ENCODE results near the gene MMP12. TPM values are rescaled to one million over a fixed set of nuclear protein-coding genes. Genes with fewer than 3 reads are reported as not detected.

The MMP12 gene
- total RNA-seq, 1 experiment from 2014 or later, result not detected

DNA sequence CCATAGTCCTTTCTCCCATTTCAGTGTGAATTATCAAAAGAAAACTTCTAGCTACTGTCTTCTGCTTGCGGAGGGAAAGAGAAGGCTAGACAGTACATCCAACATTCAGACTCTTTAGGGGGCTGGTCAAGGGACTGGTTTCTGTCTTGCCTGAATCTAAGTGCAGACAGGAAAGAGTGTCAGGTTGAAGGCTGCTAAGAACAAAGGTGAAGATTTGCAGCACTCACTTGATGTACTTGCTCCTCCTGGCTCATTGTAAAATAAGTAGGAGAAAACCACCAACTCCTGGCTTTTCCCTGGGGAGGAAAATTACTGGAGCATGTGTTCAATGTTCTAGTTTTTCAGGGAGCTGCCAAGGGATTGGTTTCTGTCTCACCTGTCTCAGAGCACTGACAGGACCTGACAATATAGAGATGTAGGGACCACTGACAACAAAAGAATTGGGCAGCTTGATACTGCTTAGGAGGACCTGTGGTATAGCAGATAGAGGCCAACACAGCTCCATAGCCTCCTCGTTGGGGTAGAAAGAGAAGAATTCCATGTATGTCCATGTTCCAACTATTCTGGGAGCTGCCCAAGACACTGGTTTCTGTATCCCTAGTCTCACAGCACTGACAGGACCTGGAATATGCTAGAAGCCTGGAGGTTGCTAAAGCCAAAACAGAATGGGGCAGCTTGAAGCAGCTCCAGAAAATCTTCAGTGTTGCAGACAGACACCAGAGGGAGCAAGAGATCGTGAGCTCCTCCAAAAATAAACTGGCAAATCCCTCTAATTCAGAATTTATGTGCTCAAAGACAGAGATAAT, 39.7 kb upstream of the MMP12 start:
- H2BK120ac ChIP-seq (ENCODE audit: low read depth, low read length, poor library complexity, severe bottlenecking), result no peak overlapping the region
- no peak overlapping the region for H3K14ac ChIP-seq (ENCODE audit: insufficient read depth, low read length)
- H3K4me2 ChIP-seq (ENCODE audit: insufficient read depth, insufficient read length, low read length), result no peak overlapping the region
- H3K23me2 ChIP-seq (ENCODE audit: insufficient read length, low read depth, low read length, poor library complexity, severe bottlenecking), result no peaks in the 10 kb centered on the region
- H4K20me1 ChIP-seq (ENCODE audit: control insufficient read depth, insufficient read depth, insufficient read length), result no peaks in the 10 kb centered on the region
- H3K9ac ChIP-seq (ENCODE audit: extremely low read depth, insufficient read length, low read length), result no peak overlapping the region
- H2BK20ac ChIP-seq (ENCODE audit: low read depth, low read length, poor library complexity, severe bottlenecking), result no peak overlapping the region
- no peak overlapping the region for H3K23ac ChIP-seq (ENCODE audit: insufficient read length, low read depth, low read length)
- no peaks in the 10 kb centered on the region for H3K27me3 Mint-ChIP-seq (ENCODE audit: low read depth)
- H2AK5ac ChIP-seq (ENCODE audit: insufficient read length, low read length), result no peak overlapping the region
- H2BK15ac ChIP-seq (ENCODE audit: low read depth, low read length), result no peak overlapping the region
- no peaks in the 10 kb centered on the region for H3K27me3 ChIP-seq (ENCODE audit: insufficient read depth, low read length)
- H4K5ac ChIP-seq (ENCODE audit: insufficient read length, low read depth, low read length), result no peak overlapping the region
- H3K27ac ChIP-seq (ENCODE audit: insufficient read length, low read depth, low read length), result no peak overlapping the region
- H3K79me1 ChIP-seq (ENCODE audit: insufficient read depth, low read depth, low read length, poor library complexity, severe bottlenecking), result no peaks in the 10 kb centered on the region
- H3K4me3 Mint-ChIP-seq, result no peak overlapping the region
- H3K4me1 ChIP-seq (ENCODE audit: insufficient read depth, low read length), result no peaks in the 10 kb centered on the region; the same call in 1 of the 2 replicates
- WGBS (ENCODE audit: extremely low coverage, insufficient read length, low lambda C conversion rate), result no CpG with 5 or more reads among the region's 3 CpGs
- H2AFZ ChIP-seq (ENCODE audit: low read length), result no peak overlapping the region
- H3K36me3 Mint-ChIP-seq (ENCODE audit: insufficient read depth in 1 of 3, low read depth in 3 of 3), result peaks cover 2 to 3% (median 2%) of the 10 kb centered on the region in 3 experiments; a peak in 6 of 7 replicates
- peaks cover 19% of the 10 kb centered on the region in 2 experiments for H3K4me1 Mint-ChIP-seq
- H3K9me3 Mint-ChIP-seq, result peaks cover 2 to 3% of the 10 kb centered on the region in 2 experiments
- TF ChIP-seq, protein P1, sequence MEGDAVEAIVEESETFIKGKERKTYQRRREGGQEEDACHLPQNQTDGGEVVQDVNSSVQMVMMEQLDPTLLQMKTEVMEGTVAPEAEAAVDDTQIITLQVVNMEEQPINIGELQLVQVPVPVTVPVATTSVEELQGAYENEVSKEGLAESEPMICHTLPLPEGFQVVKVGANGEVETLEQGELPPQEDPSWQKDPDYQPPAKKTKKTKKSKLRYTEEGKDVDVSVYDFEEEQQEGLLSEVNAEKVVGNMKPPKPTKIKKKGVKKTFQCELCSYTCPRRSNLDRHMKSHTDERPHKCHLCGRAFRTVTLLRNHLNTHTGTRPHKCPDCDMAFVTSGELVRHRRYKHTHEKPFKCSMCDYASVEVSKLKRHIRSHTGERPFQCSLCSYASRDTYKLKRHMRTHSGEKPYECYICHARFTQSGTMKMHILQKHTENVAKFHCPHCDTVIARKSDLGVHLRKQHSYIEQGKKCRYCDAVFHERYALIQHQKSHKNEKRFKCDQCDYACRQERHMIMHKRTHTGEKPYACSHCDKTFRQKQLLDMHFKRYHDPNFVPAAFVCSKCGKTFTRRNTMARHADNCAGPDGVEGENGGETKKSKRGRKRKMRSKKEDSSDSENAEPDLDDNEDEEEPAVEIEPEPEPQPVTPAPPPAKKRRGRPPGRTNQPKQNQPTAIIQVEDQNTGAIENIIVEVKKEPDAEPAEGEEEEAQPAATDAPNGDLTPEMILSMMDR (conservative IDR thresholded peaks at IDR 0.05), result peak; percentile 72
- H2BK12ac ChIP-seq (ENCODE audit: insufficient read length, low read depth, low read length), result no peak overlapping the region
- no peak overlapping the region for H4K8ac ChIP-seq (replicated peaks; ENCODE audit: insufficient read length, low read depth, low read length)
- no peaks in the 10 kb centered on the region for H3K9me3 ChIP-seq (ENCODE audit: control insufficient read depth, low read depth, low read length)
- no peak overlapping the region for H3K4ac ChIP-seq (ENCODE audit: low read depth, low read length)
- no peak overlapping the region for H4K91ac ChIP-seq (ENCODE audit: insufficient read length, low read depth, low read length)
- peak overlapping the region in 2 of 3 experiments; percentile 15 to 47; a peak in 3 of 7 replicates for H3K27ac Mint-ChIP-seq
- H2BK5ac ChIP-seq (ENCODE audit: insufficient read length, low read length), result no peak overlapping the region
- no peak overlapping the region for H3K18ac ChIP-seq (ENCODE audit: insufficient read length, low read depth, low read length)
- no peak overlapping the region for H3K56ac ChIP-seq (ENCODE audit: insufficient read length, low read depth, low read length)
- DNase-seq, result peak; percentile 62
- no peaks in the 10 kb centered on the region for H3K79me2 ChIP-seq (ENCODE audit: insufficient read depth, low read length)
- H3T11ph ChIP-seq (ENCODE audit: low read length), result no peak overlapping the region
